PC-3 (cell line): ENCODE results near the gene ATP6AP1. TPM values are rescaled to one million over a fixed set of nuclear protein-coding genes. Genes with fewer than 3 reads are reported as not detected.

Experiments used
- ATAC-seq: fragments of 200-7000 bp; cut with Tn5 transposase; 2 replicates; pipeline ENCODE4 v1.9.1; 2020; ENCODE audit warnings: mild to moderate bottlenecking, moderate library complexity
- BruUV-seq: library from RNA; stranded (reverse); fragments of 400-500 nt; replicated peaks from 2 replicates; lab custom pipeline; 2021; lab: Mats Ljungman, UMichigan
- CTCF ChIA-PET: fragments of 300-600 bp; sonication (Branson Sonifier 250); formaldehyde crosslinking; loops from one replicate; lab custom pipeline; 2022; ENCODE audit warnings: antibody characterized with exemption; lab: Charles Lee
- POLR2A ChIA-PET: fragments of 300-600 bp; sonication (Branson Sonifier 250); formaldehyde crosslinking; loops from one replicate; lab custom pipeline; 2022; ENCODE audit warnings: antibody characterized with exemption; ENCODE audit not compliant: unreplicated experiment; lab: Charles Lee
- DNase-seq: peaks from one replicate; pipeline ENCODE4 v3.0.0-alpha.2; 2015
- H2AFZ ChIP-seq: fragments of 300-600 bp; sonication (generic); 2 replicates; pipeline ENCODE4 v1.6.0; 2016; ENCODE audit warnings: antibody characterized with exemption, low read length
- H3F3A ChIP-seq: fragments of 300-600 bp; sonication (generic); one replicate; pipeline ENCODE4 v1.6.0; 2017; ENCODE audit warnings: antibody characterized with exemption, low read length, control low read depth, mild to moderate bottlenecking; ENCODE audit not compliant: unreplicated experiment
- H3K27ac ChIP-seq: fragments of 300-600 bp; sonication (generic); 2 replicates; pipeline ENCODE4 v1.5.1; 2016; ENCODE audit warnings: mild to moderate bottlenecking, low read length
- H3K27me3 ChIP-seq: fragments of 300-600 bp; sonication (generic); 2 replicates; pipeline ENCODE4 v1.6.1; 2016; ENCODE audit warnings: low read length, mixed read lengths
- H3K36me3 ChIP-seq: fragments of 300-600 bp; sonication (generic); 2 replicates; pipeline ENCODE4 v1.6.1; 2016; ENCODE audit warnings: low read depth, mixed run types, low read length, mixed read lengths
- H3K4me1 ChIP-seq: fragments of 300-600 bp; sonication (generic); 2 replicates; pipeline ENCODE4 v1.5.1; 2016; ENCODE audit warnings: low read length; ENCODE audit not compliant: insufficient read depth
- H3K4me2 ChIP-seq: fragments of 300-600 bp; sonication (generic); 2 replicates; pipeline ENCODE4 v1.6.0; 2016; ENCODE audit warnings: low read length
- H3K4me3 ChIP-seq: fragments of 300-600 bp; sonication (generic); 2 replicates; pipeline ENCODE4 v1.5.1; 2016; ENCODE audit warnings: mild to moderate bottlenecking, low read length, mixed read lengths
- H3K79me2 ChIP-seq: fragments of 300-600 bp; sonication (generic); 2 replicates; pipeline ENCODE4 v1.6.1; 2017; ENCODE audit warnings: low read length, mixed read lengths
- H3K9ac ChIP-seq: fragments of 300-600 bp; sonication (generic); 2 replicates; pipeline ENCODE4 v1.6.0; 2016; ENCODE audit warnings: mild to moderate bottlenecking, low read length
- H3K9me2 ChIP-seq: fragments of 300-600 bp; sonication (generic); replicated peaks from 2 replicates; pipeline ENCODE4 v1.6.1; 2016; ENCODE audit warnings: mixed run types, low read length, mixed read lengths
- H3K9me3 ChIP-seq: fragments of 300-600 bp; sonication (generic); 2 replicates; pipeline ENCODE4 v1.6.1; 2016; ENCODE audit warnings: low read length, mixed read lengths
- H4K20me1 ChIP-seq: fragments of 300-600 bp; sonication (generic); 2 replicates; pipeline ENCODE4 v1.6.1; 2016; ENCODE audit warnings: low read length, mixed read lengths
- CTCF ChIP-seq: fragments of 300-600 bp; sonication (generic); conservative IDR thresholded peaks from 2 replicates; pipeline ENCODE4 v1.5.1; 2017; ENCODE audit warnings: antibody characterized with exemption, low read depth, mild to moderate bottlenecking, low read length
- EZH2 ChIP-seq: fragments of 300-600 bp; sonication (generic); IDR thresholded peaks from one replicate; pipeline ENCODE4 v1.6.1; 2017; ENCODE audit warnings: antibody characterized with exemption, mild to moderate bottlenecking, low read length; ENCODE audit not compliant: unreplicated experiment
- EZH2phosphoT487 ChIP-seq: fragments of 300-600 bp; sonication (generic); IDR thresholded peaks from 2 replicates; pipeline ENCODE4 v1.6.1; 2018; ENCODE audit warnings: mild to moderate bottlenecking, antibody characterized with exemption, low read length, borderline replicate concordance
- intact Hi-C: fragments of 100-400 bp; cut with micrococcal nuclease; formaldehyde crosslinking; loops from 2 replicates; pipeline ENCODE4 v1.9.0; 2023
- total RNA-seq: library from RNA; depleted of rRNA; stranded (reverse); fragments of >200 nt; gene quantifications from 2 replicates; pipeline ENCODE4 v1.2.3, GENCODE V29; 2014

The ATP6AP1 gene
- total RNA-seq, 1 experiment from 2014 or later, result 68.7 TPM

- Histone ChIP-seq H2AFZ (no peak overlapping the region), H3K9me2 (no peaks in the 10 kb centered on the region), H3K9me3 (no peaks in the 10 kb centered on the region), H3K27ac (no peak overlapping the region), H3K79me2 (peaks cover 29% of the 10 kb centered on the region), H3K27me3 (no peaks in the 10 kb centered on the region), H3K4me2 (no peak overlapping the region), H3K4me3 (no peak overlapping the region), H4K20me1 (peaks cover 24% of the 10 kb centered on the region), H3K36me3 (peaks cover 25% of the 10 kb centered on the region), H3K9ac (no peak overlapping the region), H3F3A (peaks cover 22% of the 10 kb centered on the region), H3K4me1 (peaks cover 9% of the 10 kb centered on the region; the same call in 1 of the 2 replicates)
- ChIA-PET CTCF (no interaction called here), POLR2A (no interaction called here)
- no peak for TF ChIP-seq EZH2
- no peak for TF ChIP-seq CTCF
- TF ChIP-seq EZH2phosphoT487, result no peak
- no TSS peak for BruUV-seq
- intact Hi-C loops, result no loop called here
- DNase-seq (peak; percentile 44), ATAC-seq (peak; percentile 11)
Measured at GRCh38 chrX:154401918-154402621, 26.4 kb upstream of the ATP6AP1 start.

GRCh38 chrX:154402622-154403127, 25.8 kb upstream of the ATP6AP1 start:
- Histone ChIP-seq H3F3A (peaks cover 22% of the 10 kb centered on the region), H3K4me2 (no peak overlapping the region), H3K4me3 (no peak overlapping the region), H2AFZ (no peak overlapping the region), H3K27me3 (no peaks in the 10 kb centered on the region), H3K27ac (no peak overlapping the region), H3K79me2 (peaks cover 23% of the 10 kb centered on the region), H3K36me3 (peaks cover 25% of the 10 kb centered on the region), H3K4me1 (peaks cover 9% of the 10 kb centered on the region; the same call in 1 of the 2 replicates), H3K9me2 (no peaks in the 10 kb centered on the region), H4K20me1 (peaks cover 24% of the 10 kb centered on the region), H3K9me3 (no peaks in the 10 kb centered on the region), H3K9ac (no peak overlapping the region)
- no peak for TF ChIP-seq EZH2phosphoT487
- no peak for TF ChIP-seq EZH2
- no peak for DNase-seq
- POLR2A ChIA-PET, result no interaction called here
- CTCF ChIA-PET, result no interaction called here
- ATAC-seq, result no peak
- intact Hi-C loops, result no loop called here
- BruUV-seq, result no TSS peak

GRCh38 chrX:154403192-154403591, 25.3 kb upstream of the ATP6AP1 start:
- Histone ChIP-seq H4K20me1 (peaks cover 24% of the 10 kb centered on the region), H2AFZ (no peak overlapping the region), H3K4me3 (no peak overlapping the region), H3K36me3 (peaks cover 25% of the 10 kb centered on the region), H3K9ac (no peak overlapping the region), H3K79me2 (peaks cover 23% of the 10 kb centered on the region), H3K4me2 (no peak overlapping the region), H3F3A (peaks cover 22% of the 10 kb centered on the region), H3K27ac (no peak overlapping the region), H3K9me3 (no peaks in the 10 kb centered on the region), H3K27me3 (no peaks in the 10 kb centered on the region), H3K9me2 (no peaks in the 10 kb centered on the region), H3K4me1 (peaks cover 9% of the 10 kb centered on the region; the same call in 1 of the 2 replicates)
- intact Hi-C loops, result no loop called here
- TF ChIP-seq EZH2phosphoT487, result no peak
- TF ChIP-seq EZH2, result no peak
- no peak for TF ChIP-seq CTCF
- no TSS peak for BruUV-seq
- DNase-seq (no peak), ATAC-seq (no peak)
- CTCF ChIA-PET, result no interaction called here
- POLR2A ChIA-PET, result no interaction called here
